Colonic mucosa (tissue), 4 donors: ENCODE results near the gene CNST. TPM values are rescaled to one million over a fixed set of nuclear protein-coding genes. Genes with fewer than 3 reads are reported as not detected.
A peak's percentile ranks its signal among the peaks of the same experiment; 100 is the strongest.
"Not testable (repeated sequence)": the region's sequence is repeated elsewhere in the genome, so short reads cannot be mapped to it uniquely, and the experiment has no call there.

Experiments
- DNase-seq: peaks from one replicate; pipeline ENCODE4 v3.0.0-alpha.2; 2020
- H3K27ac ChIP-seq: fragments of 200-600 bp; one replicate; pipeline ENCODE4 v1.8.0; 2021
- H3K27me3 ChIP-seq: fragments of 200-600 bp; one replicate; pipeline ENCODE4 v1.8.0; 2021
- H3K36me3 ChIP-seq: fragments of 200-600 bp; one replicate; pipeline ENCODE4 v1.8.0; 2021
- H3K4me1 ChIP-seq: fragments of 200-600 bp; one replicate; pipeline ENCODE4 v1.8.0; 2021; ENCODE audit warnings: mild to moderate bottlenecking
- H3K4me3 ChIP-seq: fragments of 200-600 bp; one replicate; pipeline ENCODE4 v1.8.0; 2021
- H3K9ac ChIP-seq, 2 donors: one replicate each; pipeline ENCODE4 v1.7.0; 2013; ENCODE audit warnings: control low read depth in 2 of 2, low read depth in 2 of 2, low read length in 2 of 2
- H3K9me3 ChIP-seq: fragments of 200-600 bp; one replicate; pipeline ENCODE4 v1.8.0; 2021
- intact Hi-C: fragments of 100-400 bp; cut with DNase I; formaldehyde crosslinking; loops from one replicate; pipeline ENCODE4 v1.14.1; 2022
- total RNA-seq, 2 donors: library from RNA; stranded (reverse); fragmentation: NEBNext Ultra II Directional in 1 of 2; extraction: Animal tissue kit (Norgen Biotek cat#: 25700) in 1 of 2; gene quantifications; one replicate each; pipeline ENCODE4 v1.2.1, GENCODE V29; 2021
- TF ChIP-seq, protein P1 (sequence below): fragments of 200-600 bp; IDR thresholded peaks from one replicate; pipeline ENCODE4 v1.8.0; 2022; ENCODE audit warnings: antibody characterized with exemption, mild to moderate bottlenecking
- donor health status: healthy.
- donor health status: DM: no; HTN: no; CAD: no.
- donor health status: DM: no; HTN: no; CAD: no.

Gene CNST
- total RNA-seq, 2 donors from 2014 or later: 20.9 to 43.1 TPM

DNA sequence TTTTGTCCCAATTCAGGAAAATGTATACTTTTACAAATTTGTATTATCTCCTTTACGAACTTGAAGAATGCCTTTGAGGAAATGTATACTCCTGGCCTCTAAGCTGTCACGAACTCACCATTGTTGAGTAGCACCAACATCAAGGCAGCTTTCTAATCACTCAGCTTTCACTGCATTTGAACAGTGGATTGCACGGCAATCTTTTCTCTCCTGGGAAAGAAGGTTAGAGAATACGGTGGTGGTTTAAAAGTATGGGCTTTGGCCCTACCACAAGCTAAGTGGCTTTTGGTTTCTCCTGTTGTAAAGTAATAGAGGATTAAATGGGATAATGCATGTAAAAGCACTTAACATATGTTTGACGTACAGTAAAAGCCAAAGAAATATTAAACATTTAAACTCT, 57.8 kb downstream of the CNST start:
- Histone ChIP-seq H3K27me3 (no peaks in the 10 kb centered on the region), H3K27ac (no peak overlapping the region), H3K4me3 (no peak overlapping the region), H3K9me3 (no peaks in the 10 kb centered on the region), H3K9ac (no peak overlapping the region), H3K36me3 (no peaks in the 10 kb centered on the region), H3K4me1 (no peaks in the 10 kb centered on the region)
- intact Hi-C loops: no loop called here
- TF ChIP-seq, protein P1, sequence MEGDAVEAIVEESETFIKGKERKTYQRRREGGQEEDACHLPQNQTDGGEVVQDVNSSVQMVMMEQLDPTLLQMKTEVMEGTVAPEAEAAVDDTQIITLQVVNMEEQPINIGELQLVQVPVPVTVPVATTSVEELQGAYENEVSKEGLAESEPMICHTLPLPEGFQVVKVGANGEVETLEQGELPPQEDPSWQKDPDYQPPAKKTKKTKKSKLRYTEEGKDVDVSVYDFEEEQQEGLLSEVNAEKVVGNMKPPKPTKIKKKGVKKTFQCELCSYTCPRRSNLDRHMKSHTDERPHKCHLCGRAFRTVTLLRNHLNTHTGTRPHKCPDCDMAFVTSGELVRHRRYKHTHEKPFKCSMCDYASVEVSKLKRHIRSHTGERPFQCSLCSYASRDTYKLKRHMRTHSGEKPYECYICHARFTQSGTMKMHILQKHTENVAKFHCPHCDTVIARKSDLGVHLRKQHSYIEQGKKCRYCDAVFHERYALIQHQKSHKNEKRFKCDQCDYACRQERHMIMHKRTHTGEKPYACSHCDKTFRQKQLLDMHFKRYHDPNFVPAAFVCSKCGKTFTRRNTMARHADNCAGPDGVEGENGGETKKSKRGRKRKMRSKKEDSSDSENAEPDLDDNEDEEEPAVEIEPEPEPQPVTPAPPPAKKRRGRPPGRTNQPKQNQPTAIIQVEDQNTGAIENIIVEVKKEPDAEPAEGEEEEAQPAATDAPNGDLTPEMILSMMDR: no peak
- no peak for DNase-seq

- TF ChIP-seq, protein P1: no peak
- intact Hi-C loops: no loop called here
- no peak overlapping the region for H3K27ac ChIP-seq
Measured at GRCh38 chr1:246629030-246629429, 62.8 kb downstream of the CNST start.

GRCh38 chr1:246629976-246630375, 63.7 kb downstream of the CNST start:
- Histone ChIP-seq H3K9me3 (no peaks in the 10 kb centered on the region), H3K4me1 (no peaks in the 10 kb centered on the region), H3K27ac (no peak overlapping the region), H3K27me3 (no peaks in the 10 kb centered on the region), H3K4me3 (no peak overlapping the region), H3K36me3 (no peaks in the 10 kb centered on the region), H3K9ac (no peak overlapping the region)
- no peak for DNase-seq
- intact Hi-C loops: no loop called here
- TF ChIP-seq, protein P1: no peak

More at GRCh38 chr1:246629030-246629429, 62.8 kb downstream of the CNST start:
- no peaks in the 10 kb centered on the region for H3K4me1 ChIP-seq
- no peaks in the 10 kb centered on the region for H3K27me3 ChIP-seq
- H3K36me3 ChIP-seq: no peaks in the 10 kb centered on the region
- DNase-seq: no peak
- no peaks in the 10 kb centered on the region for H3K9me3 ChIP-seq
- H3K4me3 ChIP-seq: no peak overlapping the region
- H3K9ac ChIP-seq: no peak overlapping the region

DNA sequence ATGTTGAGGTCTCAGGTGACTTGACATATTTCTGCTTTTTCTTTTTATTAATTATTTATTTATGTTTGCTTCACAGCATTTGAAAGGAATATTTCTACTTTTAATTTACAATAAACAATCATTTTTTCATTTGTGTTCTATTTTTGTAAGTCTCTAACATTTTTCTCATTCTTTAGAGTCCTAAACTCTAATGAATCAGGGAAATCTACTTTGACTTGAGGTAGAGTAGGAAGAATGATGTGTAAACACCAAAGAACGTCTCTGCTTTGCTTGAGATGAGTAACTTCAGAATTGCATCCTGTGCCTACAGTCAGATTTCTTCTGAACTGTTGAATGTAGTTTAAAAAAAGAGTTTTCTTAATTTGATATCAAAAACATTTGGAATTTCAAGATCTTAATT, 65.2 kb downstream of the CNST start:
- H3K36me3 ChIP-seq: no peaks in the 10 kb centered on the region
- no peaks in the 10 kb centered on the region for H3K9me3 ChIP-seq
- H3K4me3 ChIP-seq: no peak overlapping the region
- DNase-seq: no peak
- TF ChIP-seq, protein P1: no peak
- intact Hi-C loops: no loop called here
- no peaks in the 10 kb centered on the region for H3K27me3 ChIP-seq
- H3K9ac ChIP-seq: no peak overlapping the region
- no peak overlapping the region for H3K27ac ChIP-seq
- no peaks in the 10 kb centered on the region for H3K4me1 ChIP-seq

DNA sequence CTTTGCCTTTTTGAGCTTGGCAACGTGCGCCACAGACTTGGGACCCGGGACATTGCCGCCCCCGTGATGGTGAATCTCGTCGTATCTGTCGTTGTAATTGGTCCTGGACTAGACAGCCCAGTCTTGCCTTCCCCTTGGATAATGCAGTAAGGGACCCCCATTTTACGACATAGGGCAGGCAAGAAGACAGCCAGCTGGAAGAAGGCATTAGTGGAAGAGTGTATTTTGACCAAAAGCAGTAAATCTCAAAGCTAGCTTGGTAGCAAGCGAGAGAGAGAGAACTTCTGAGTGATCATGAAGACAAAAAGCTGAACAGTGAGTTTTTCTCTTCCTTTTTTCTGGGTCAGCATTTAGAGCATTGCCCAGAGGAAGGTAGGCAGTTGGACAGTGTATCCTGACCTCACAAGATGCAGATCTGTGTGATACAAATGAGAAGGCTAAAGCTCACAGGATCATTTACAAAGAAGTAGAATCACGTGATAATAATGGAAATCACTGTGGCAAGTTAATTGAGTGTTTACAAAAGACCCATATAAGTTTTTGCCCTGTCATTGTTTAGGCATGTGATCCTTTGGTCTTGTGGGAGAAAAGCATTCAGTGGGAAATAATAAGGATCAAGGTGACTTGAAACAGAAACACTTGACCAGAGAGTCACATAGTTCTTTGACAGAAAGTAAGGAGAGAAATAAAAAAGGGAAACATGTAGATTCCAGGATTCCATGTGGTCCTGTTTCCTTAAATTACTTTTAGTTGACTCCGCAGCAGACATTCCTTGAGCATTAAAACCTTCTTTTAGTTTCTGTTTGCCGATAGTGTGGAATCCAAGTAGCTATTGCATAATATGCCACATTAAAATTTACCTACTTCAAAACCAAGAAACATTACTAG, 66.3 kb downstream of the CNST start:
- no peak overlapping the region for H3K4me3 ChIP-seq
- intact Hi-C loops: no loop called here

GRCh38 chr1:246634659-246635058, 68.4 kb downstream of the CNST start:
- H3K9ac ChIP-seq, H3K4me1 ChIP-seq, H3K4me3 ChIP-seq, H3K27ac ChIP-seq, H3K36me3 ChIP-seq, DNase-seq, H3K9me3 ChIP-seq, H3K27me3 ChIP-seq, intact Hi-C loops: not testable (repeated sequence)

More for the DNA sequence above, 66.3 kb downstream of the CNST start:
- Histone ChIP-seq H3K4me1 (no peaks in the 10 kb centered on the region), H3K36me3 (no peaks in the 10 kb centered on the region), H3K9ac (peak overlapping the region in 1 of 2 donors; percentile 24), H3K27me3 (no peaks in the 10 kb centered on the region), H3K9me3 (no peaks in the 10 kb centered on the region), H3K27ac (no peak overlapping the region)
- TF ChIP-seq, protein P1: no peak
- no peak for DNase-seq
